Hepatocyte (in vitro differentiated cells): ENCODE measurements around the gene CSNK1G1.

Experiments used
- EZH2 ChIP-seq: fragments of 200-600 bp; sonication (generic); IDR thresholded peaks from 2 replicates; pipeline ENCODE4 v1.6.1; 2016; ENCODE audit warnings: antibody characterized with exemption, mild to moderate bottlenecking, borderline replicate concordance
- EZH2phosphoT487 ChIP-seq: fragments of 200-600 bp; sonication (generic); IDR thresholded peaks from one replicate; pipeline ENCODE4 v1.6.1; 2018; ENCODE audit warnings: antibody characterized with exemption, mild to moderate bottlenecking, low read depth, moderate library complexity; ENCODE audit not compliant: unreplicated experiment, severe bottlenecking
- TF ChIP-seq, protein P1 (sequence below): fragments of 200-600 bp; sonication (generic); IDR thresholded peaks from 2 replicates; pipeline ENCODE4 v1.5.1; 2016; ENCODE audit warnings: antibody characterized with exemption, mild to moderate bottlenecking; ENCODE audit not compliant: poor library complexity

DNA sequence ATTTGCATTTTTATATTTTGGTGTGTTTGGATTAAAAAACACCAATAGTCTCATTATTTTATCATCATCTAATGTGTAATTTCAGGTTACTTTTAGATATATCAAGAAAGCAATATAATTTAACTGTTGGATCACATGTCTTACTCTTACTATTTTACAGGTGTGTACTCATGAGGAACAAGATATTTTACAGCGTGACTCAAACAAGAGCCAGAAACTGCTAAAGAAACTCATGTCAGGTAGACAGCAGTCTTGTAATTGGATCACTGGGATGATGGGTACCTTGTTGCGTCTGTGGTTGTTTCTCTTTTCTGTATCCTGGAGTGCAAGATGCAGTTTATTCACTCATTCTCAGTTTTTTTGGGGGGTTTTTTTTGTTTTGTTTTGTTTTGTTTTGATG is 44.6 kb upstream of the CSNK1G1 start:
- TF ChIP-seq, protein P1, sequence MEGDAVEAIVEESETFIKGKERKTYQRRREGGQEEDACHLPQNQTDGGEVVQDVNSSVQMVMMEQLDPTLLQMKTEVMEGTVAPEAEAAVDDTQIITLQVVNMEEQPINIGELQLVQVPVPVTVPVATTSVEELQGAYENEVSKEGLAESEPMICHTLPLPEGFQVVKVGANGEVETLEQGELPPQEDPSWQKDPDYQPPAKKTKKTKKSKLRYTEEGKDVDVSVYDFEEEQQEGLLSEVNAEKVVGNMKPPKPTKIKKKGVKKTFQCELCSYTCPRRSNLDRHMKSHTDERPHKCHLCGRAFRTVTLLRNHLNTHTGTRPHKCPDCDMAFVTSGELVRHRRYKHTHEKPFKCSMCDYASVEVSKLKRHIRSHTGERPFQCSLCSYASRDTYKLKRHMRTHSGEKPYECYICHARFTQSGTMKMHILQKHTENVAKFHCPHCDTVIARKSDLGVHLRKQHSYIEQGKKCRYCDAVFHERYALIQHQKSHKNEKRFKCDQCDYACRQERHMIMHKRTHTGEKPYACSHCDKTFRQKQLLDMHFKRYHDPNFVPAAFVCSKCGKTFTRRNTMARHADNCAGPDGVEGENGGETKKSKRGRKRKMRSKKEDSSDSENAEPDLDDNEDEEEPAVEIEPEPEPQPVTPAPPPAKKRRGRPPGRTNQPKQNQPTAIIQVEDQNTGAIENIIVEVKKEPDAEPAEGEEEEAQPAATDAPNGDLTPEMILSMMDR = no peak
- TF ChIP-seq EZH2phosphoT487 (no peak), EZH2 (no peak)
